Right lobe of liver (tissue), 4 donors: Measurements from ENCODE around the gene ARHGAP29.

Source experiments
- POLR2A ChIP-seq: fragments of 450-650 bp; IDR thresholded peaks from one replicate; pipeline ENCODE4 v1.6.1; 2017; ENCODE audit warnings: antibody characterized with exemption, mild to moderate bottlenecking
- TF ChIP-seq, protein P1 (sequence below), 4 donors: fragments of 200-600 bp in 3 of 4; fragments of 450-650 bp in 1 of 4; IDR thresholded peaks; one replicate each; pipeline versions ENCODE4 v1.5.1 to v1.8.0; 2016 to 2022; ENCODE audit warnings: antibody characterized with exemption in 4 of 4, mild to moderate bottlenecking in 2 of 4
- donor health status: DM: no; HTN: no; CAD: no.
- donor health status: DM: no; HTN: no; CAD: no.
- donor health status: DM: no; HTN: yes; CAD: no.

DNA sequence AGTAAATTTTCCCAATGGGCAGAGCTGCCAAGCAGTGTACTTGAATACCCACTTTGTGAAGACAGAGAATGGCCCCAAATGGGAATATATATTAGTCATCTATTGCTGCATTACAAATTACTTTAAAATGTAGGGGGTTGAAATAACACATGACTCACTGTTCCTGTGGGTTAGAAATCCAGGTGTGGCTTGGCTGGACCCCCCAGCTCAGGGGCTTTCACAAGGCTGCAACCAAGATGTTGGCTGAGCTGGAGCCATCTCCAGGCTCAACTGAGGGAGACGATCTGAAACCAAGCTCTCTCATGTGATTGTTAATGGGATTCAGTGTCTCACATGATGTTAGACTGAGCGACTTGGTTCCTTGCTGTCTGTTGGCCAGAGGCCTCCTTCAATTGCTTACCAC lies 33.4 kb upstream of the ARHGAP29 start:
- TF ChIP-seq, protein P1, sequence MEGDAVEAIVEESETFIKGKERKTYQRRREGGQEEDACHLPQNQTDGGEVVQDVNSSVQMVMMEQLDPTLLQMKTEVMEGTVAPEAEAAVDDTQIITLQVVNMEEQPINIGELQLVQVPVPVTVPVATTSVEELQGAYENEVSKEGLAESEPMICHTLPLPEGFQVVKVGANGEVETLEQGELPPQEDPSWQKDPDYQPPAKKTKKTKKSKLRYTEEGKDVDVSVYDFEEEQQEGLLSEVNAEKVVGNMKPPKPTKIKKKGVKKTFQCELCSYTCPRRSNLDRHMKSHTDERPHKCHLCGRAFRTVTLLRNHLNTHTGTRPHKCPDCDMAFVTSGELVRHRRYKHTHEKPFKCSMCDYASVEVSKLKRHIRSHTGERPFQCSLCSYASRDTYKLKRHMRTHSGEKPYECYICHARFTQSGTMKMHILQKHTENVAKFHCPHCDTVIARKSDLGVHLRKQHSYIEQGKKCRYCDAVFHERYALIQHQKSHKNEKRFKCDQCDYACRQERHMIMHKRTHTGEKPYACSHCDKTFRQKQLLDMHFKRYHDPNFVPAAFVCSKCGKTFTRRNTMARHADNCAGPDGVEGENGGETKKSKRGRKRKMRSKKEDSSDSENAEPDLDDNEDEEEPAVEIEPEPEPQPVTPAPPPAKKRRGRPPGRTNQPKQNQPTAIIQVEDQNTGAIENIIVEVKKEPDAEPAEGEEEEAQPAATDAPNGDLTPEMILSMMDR (IDR thresholded peaks at IDR 0.05): no peak
- TF ChIP-seq POLR2A: no peak
